ENCODE results near the gene DLGAP3. TPM values are rescaled to one million over a fixed set of nuclear protein-coding genes. Genes with fewer than 3 reads are reported as not detected.

Gene DLGAP3
- total and polyA plus RNA-seq, 4 donors = 0.05 to 0.19 (median 0.08) TPM

DNA sequence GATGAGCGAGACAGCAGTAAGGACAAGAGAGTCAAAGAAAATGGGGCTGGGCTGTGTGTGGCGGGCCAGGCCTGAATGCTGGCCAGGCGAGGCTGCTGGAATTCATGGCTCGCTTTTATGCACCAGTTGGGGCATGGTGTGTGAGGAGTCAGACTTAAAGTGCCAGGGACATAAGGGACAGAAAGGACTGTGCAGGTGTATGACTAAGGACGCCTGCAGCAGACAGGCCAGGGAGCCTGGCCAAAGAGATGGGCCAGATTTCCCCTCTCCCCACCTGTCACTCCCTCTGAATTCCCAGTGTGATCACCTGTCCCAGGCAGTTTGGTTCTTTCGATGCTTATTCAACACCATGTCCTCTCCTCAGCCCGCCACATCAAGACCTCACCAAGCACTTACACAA lies 53.0 kb downstream of the DLGAP3 start:
- Histone ChIP-seq H3K27me3 (ENCODE audit: control insufficient read depth in 4 of 4, insufficient read depth in 4 of 4, low read length in 3 of 4) (peaks cover 0 to 12% (median 1%) of the 10 kb centered on the region in 4 donors), H3K9ac (ENCODE audit: low read depth in 1 of 2, low read length in 2 of 2) (no peak overlapping the region), H3K9me3 (ENCODE audit: control insufficient read depth in 4 of 4, low read length in 3 of 4) (peaks cover 0 to 4% (median 2%) of the 10 kb centered on the region in 4 donors), H3K4me1 (ENCODE audit: control insufficient read depth in 4 of 4, insufficient read depth in 4 of 4, low read length in 3 of 4) (no peaks in the 10 kb centered on the region), H3K36me3 (ENCODE audit: control insufficient read depth in 4 of 4, insufficient read depth in 3 of 4, low read depth in 1 of 4, low read length in 3 of 4) (no peaks in the 10 kb centered on the region), H3K4me3 (ENCODE audit: low read depth in 1 of 3, low read length in 3 of 3) (no peak overlapping the region), H3K27ac (ENCODE audit: low read depth in 1 of 2, low read length in 2 of 2) (no peak overlapping the region)
- no peak for TF ChIP-seq HNF4A (conservative IDR thresholded peaks at IDR 0.05)
- TF ChIP-seq HNF4G (IDR thresholded peaks at IDR 0.05) = no peak
- no peak for TF ChIP-seq FOXA1 (IDR thresholded peaks at IDR 0.05)
- TF ChIP-seq, protein P1, sequence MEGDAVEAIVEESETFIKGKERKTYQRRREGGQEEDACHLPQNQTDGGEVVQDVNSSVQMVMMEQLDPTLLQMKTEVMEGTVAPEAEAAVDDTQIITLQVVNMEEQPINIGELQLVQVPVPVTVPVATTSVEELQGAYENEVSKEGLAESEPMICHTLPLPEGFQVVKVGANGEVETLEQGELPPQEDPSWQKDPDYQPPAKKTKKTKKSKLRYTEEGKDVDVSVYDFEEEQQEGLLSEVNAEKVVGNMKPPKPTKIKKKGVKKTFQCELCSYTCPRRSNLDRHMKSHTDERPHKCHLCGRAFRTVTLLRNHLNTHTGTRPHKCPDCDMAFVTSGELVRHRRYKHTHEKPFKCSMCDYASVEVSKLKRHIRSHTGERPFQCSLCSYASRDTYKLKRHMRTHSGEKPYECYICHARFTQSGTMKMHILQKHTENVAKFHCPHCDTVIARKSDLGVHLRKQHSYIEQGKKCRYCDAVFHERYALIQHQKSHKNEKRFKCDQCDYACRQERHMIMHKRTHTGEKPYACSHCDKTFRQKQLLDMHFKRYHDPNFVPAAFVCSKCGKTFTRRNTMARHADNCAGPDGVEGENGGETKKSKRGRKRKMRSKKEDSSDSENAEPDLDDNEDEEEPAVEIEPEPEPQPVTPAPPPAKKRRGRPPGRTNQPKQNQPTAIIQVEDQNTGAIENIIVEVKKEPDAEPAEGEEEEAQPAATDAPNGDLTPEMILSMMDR (IDR thresholded peaks at IDR 0.05; ENCODE audit: low read depth, low read length, missing input control) = no peak
- TF ChIP-seq, protein P2, sequence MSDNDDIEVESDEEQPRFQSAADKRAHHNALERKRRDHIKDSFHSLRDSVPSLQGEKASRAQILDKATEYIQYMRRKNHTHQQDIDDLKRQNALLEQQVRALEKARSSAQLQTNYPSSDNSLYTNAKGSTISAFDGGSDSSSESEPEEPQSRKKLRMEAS (IDR thresholded peaks at IDR 0.05) = no peak
- TF ChIP-seq EGR1 (IDR thresholded peaks at IDR 0.05; ENCODE audit: low read depth in 2 of 2) = no peak
- no peak for TF ChIP-seq TAF1 (conservative IDR thresholded peaks at IDR 0.05)
- no peak for TF ChIP-seq SP1 (IDR thresholded peaks at IDR 0.05)
- no peak for TF ChIP-seq YY1 (IDR thresholded peaks at IDR 0.05)
- TF ChIP-seq FOXA2 (IDR thresholded peaks at IDR 0.05) = no peak
- 86% methylated on average over 7 of the region's 7 CpGs for WGBS
- no peak for DNase-seq (ENCODE audit: low spot score)

GRCh38 chr1:34874296-34874952 lies 55.0 kb downstream of the DLGAP3 start:
- no peaks in the 10 kb centered on the region for H3K9me3 ChIP-seq (ENCODE audit: control insufficient read depth in 4 of 4, low read length in 3 of 4)
- H3K27ac ChIP-seq (ENCODE audit: low read depth in 1 of 2, low read length in 2 of 2) = no peak overlapping the region
- H3K9ac ChIP-seq (ENCODE audit: low read depth in 1 of 2, low read length in 2 of 2) = no peak overlapping the region
- no peaks in the 10 kb centered on the region for H3K36me3 ChIP-seq (ENCODE audit: control insufficient read depth in 4 of 4, insufficient read depth in 3 of 4, low read depth in 1 of 4, low read length in 3 of 4)
- 73% methylated on average over 4 of the region's 4 CpGs for WGBS
- H3K4me3 ChIP-seq (ENCODE audit: low read depth in 1 of 3, low read length in 3 of 3) = no peak overlapping the region
- DNase-seq (ENCODE audit: low spot score) = no peak
- TF ChIP-seq JUND (IDR thresholded peaks at IDR 0.05) = no peak
- no peak for TF ChIP-seq NR2F2 (IDR thresholded peaks at IDR 0.05)
- TF ChIP-seq HNF4A (conservative IDR thresholded peaks at IDR 0.05) = no peak
- no peak for TF ChIP-seq RAD21 (IDR thresholded peaks at IDR 0.05)
- TF ChIP-seq, protein P3, sequence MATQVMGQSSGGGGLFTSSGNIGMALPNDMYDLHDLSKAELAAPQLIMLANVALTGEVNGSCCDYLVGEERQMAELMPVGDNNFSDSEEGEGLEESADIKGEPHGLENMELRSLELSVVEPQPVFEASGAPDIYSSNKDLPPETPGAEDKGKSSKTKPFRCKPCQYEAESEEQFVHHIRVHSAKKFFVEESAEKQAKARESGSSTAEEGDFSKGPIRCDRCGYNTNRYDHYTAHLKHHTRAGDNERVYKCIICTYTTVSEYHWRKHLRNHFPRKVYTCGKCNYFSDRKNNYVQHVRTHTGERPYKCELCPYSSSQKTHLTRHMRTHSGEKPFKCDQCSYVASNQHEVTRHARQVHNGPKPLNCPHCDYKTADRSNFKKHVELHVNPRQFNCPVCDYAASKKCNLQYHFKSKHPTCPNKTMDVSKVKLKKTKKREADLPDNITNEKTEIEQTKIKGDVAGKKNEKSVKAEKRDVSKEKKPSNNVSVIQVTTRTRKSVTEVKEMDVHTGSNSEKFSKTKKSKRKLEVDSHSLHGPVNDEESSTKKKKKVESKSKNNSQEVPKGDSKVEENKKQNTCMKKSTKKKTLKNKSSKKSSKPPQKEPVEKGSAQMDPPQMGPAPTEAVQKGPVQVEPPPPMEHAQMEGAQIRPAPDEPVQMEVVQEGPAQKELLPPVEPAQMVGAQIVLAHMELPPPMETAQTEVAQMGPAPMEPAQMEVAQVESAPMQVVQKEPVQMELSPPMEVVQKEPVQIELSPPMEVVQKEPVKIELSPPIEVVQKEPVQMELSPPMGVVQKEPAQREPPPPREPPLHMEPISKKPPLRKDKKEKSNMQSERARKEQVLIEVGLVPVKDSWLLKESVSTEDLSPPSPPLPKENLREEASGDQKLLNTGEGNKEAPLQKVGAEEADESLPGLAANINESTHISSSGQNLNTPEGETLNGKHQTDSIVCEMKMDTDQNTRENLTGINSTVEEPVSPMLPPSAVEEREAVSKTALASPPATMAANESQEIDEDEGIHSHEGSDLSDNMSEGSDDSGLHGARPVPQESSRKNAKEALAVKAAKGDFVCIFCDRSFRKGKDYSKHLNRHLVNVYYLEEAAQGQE (IDR thresholded peaks at IDR 0.05) = no peak
- TF ChIP-seq, protein P1 (IDR thresholded peaks at IDR 0.05; ENCODE audit: low read depth, low read length, missing input control) = no peak
- no peak for TF ChIP-seq TAF1 (conservative IDR thresholded peaks at IDR 0.05)
- no peak for TF ChIP-seq HNF4G (IDR thresholded peaks at IDR 0.05)
- no peak for TF ChIP-seq EGR1 (IDR thresholded peaks at IDR 0.05; ENCODE audit: low read depth in 2 of 2)
- TF ChIP-seq FOXA1 (IDR thresholded peaks at IDR 0.05) = no peak
- no peak for TF ChIP-seq GABPA (IDR thresholded peaks at IDR 0.05 in 1 of 2, conservative IDR thresholded peaks at IDR 0.05 in 1 of 2)
- no peak for TF ChIP-seq FOXA2 (IDR thresholded peaks at IDR 0.05)
- TF ChIP-seq RXRA (IDR thresholded peaks at IDR 0.05) = no peak
- no peak for TF ChIP-seq SP1 (IDR thresholded peaks at IDR 0.05)
- TF ChIP-seq, protein P2 (IDR thresholded peaks at IDR 0.05) = no peak
- peaks cover 0 to 9% (median 2%) of the 10 kb centered on the region in 4 donors for H3K27me3 ChIP-seq (ENCODE audit: control insufficient read depth in 4 of 4, insufficient read depth in 4 of 4, low read length in 3 of 4)
- no peaks in the 10 kb centered on the region for H3K4me1 ChIP-seq (ENCODE audit: control insufficient read depth in 4 of 4, insufficient read depth in 4 of 4, low read length in 3 of 4)

All from liver (tissue), 9 donors.